HG02610 (cell line): Measurements from ENCODE around the gene TEKT5.
"Not testable (repeated sequence)": the region's sequence is repeated elsewhere in the genome, so short reads cannot be mapped to it uniquely, and the experiment has no call there.

Source experiments
- ATAC-seq: cut with Tn5 transposase; IDR thresholded peaks from one replicate; pipeline ENCODE4 v1.9.1; 2021; ENCODE audit warnings: mild to moderate bottlenecking, moderate library complexity; ENCODE audit not compliant: unreplicated experiment

TEKT5 gene

GRCh38 chr16:10635365-10636021 is 59.2 kb downstream of the TEKT5 start:
- ATAC-seq = no peak

GRCh38 chr16:10633429-10633828 is 61.3 kb downstream of the TEKT5 start:
- not testable (repeated sequence) for ATAC-seq

DNA sequence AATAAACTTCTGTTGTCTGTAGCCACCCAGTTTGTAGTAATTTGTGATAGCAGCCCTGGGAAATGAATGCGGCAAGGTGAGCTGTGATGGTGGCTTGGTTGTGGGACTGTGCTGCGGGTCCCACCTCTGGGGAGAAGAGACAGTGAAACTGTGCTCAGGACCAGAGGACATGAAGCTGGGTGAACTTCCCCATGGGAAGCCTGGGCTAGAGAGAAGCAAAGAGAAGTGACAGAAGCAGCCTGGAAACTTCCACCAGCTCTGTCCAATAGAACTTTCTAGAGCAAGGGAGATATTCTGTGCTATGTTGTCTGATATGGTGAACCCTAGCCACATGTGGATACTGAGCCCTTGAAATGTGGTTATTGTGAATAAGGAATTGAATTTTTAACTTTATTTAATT is 62.8 kb downstream of the TEKT5 start:
- ATAC-seq = no peak

- no peak for ATAC-seq
These were observed 65.2 kb downstream of the TEKT5 start for GRCh38 chr16:10629592-10629963.

GRCh38 chr16:10625595-10626357 is 69.0 kb downstream of the TEKT5 start:
- no peak for ATAC-seq

DNA sequence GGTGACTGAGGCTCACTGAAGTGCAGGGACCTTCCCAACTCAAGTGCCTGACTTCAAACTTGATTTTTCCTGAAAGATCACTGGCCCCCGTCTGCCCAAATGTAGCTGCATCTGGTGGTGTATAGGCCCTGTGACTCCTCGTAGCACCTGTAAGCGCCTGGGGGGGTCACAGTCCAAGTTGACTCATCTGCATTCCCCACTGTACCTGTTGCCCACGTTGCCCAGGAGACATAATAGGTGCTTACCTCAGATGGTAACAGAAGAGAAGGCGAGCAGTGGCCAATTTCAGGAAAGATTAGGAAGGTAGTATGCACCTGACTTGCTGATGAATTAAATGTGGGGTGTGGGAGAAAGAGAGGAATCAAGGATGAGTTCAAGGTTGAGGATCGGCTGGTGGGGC is 70.2 kb downstream of the TEKT5 start:
- no peak for ATAC-seq

- no peak for ATAC-seq
These were observed 71.7 kb downstream of the TEKT5 start for GRCh38 chr16:10623059-10623458.

- no peak for ATAC-seq
These were observed 72.5 kb downstream of the TEKT5 start for GRCh38 chr16:10622036-10622921.

DNA sequence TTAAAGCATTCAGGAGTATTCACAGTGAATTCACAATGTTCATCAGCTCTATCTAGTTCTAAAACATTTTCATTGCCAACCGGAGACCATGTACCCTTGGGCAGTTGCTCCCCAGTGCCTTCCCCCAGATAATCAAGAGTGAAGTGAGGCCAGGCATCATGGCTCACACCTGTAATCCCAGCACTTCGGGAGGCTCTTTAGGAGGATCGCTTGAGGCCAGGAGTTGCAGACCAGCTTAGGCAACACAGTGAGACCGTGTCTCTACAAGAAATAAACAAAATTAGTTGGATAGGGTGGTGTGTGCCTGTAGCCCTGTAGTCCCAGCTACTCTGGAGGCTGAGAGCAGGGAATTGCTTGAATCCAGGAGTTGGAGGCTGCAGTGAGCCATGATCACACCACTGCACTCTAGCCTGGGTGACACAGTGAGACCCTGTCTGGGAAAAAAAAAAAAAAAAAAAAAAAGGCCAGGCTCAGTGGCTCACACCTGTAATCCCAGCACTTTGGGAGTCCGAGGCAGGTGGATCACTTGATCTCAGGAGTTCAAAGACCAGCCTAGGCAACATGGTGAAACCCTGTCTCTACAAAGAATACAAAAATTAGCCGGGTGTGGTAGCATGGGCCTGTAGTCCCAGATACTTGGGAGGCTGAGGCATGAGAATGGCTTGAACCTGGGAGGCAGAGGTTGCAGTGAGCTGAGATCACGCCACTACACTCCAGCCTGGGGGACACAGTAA is 73.3 kb downstream of the TEKT5 start:
- ATAC-seq = not testable (repeated sequence)

- ATAC-seq = no peak
These were observed 74.6 kb downstream of the TEKT5 start for GRCh38 chr16:10620120-10620519.

DNA sequence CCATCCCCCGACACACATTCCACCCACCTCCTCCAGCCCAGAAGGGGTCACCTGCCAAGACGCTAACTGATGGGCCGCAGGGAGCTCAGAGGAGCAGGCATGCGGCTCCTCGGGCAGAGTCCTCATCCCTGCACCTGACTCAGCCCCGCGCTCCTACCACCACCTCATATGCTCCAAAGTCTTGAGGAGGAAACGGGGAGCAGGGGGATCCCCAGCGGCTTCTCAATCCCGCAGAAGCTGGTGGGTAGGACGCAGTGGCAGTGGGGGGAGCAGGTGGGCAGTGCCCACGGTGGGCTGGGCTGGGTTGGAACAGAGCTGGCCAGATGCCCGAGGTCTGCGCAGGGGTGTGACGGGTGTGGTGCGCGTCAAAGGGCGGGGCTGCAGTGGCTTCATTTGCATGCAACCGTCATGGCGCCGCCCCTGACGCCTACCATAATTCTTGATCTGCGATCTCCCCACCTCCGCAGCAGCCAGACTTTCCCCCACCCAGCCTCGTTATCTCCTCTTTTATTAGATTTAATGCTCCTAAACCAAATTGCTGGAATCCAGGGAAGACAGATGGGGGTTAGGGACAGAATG is 75.4 kb downstream of the TEKT5 start:
- ATAC-seq = no peak

DNA sequence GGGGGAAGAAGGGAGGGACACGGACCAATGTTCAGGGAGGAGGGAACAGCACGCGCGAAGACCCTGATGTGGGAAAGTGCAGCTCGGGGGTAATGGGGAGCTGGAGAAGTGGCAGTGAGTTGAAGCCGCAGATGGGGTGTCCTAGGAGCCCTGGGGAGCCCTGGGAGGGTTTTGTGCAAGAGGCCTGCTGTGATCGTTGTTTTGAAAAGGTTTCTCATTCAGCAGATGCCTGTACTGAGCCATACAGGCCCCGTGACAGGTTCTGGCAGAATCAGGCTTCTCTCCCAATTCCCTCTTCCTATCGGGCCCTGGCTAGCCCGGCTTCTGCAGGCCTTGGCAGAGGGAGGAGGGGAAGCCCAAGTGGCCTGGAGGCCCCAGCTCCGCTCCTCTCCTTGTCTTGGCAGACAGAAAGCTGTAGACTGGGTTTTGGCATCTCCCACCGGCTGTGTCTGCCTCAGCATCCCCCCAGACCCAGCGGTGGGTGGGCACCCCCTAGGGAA is 76.0 kb downstream of the TEKT5 start:
- no peak for ATAC-seq

DNA sequence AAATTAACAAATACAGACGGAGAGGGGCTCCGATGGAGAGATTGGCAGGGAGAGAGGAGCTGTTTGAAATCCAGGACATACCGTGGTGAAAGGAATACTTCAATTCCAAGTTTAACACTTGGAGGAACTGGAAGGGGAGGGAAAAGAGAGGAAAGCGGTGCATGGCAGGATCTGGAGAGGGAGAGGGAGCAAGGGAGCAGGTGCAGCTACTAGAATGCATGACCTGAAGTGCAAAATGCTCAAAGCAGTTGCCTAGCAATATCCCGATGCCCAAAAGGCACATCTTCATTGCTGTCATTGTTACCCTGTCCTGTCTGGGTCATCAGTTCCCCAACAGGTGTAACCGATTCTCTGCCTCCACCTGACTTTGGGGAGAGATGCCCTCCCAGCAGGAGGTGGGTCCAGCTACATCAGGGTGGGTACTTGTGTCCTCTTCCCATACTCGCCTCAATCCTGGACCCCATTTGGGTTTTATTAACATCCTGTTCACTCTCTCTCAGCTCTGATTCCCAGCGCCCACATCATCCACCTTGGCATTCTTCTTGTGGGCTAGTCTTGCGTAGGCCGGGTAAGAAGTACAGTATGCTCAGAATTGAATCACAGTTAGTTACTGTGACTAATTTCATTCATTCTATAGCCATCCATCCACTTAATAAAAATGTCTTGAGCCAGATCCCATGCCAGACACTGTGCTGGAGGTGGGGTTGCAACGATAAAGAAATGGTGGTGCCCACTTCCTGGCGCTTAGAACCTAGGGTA is 76.9 kb downstream of the TEKT5 start:
- no peak for ATAC-seq

- no peak for ATAC-seq
These were observed 77.7 kb downstream of the TEKT5 start for GRCh38 chr16:10616756-10617640.

- ATAC-seq = no peak
These were observed 78.3 kb downstream of the TEKT5 start for GRCh38 chr16:10616419-10616755.

DNA sequence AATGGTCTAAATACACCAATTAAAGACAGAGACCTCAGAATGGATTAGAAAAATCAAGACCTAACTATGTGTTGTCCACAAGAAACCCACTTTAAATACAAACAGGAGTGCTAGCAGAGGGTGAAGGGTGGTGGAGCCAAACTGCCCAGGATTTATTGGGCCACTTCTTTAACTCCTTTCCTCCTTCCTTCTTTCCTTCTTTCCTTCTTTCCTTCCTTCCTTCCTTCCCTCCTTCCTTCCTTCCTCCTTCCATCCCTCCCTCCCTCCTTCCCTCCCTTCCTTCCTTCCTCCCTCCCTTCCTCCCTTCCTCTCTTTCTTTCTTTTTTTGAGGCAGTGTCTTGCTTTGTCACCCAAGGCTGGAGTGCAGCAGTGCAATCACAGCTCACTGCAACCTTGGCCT is 80.0 kb downstream of the TEKT5 start:
- ATAC-seq = no peak

DNA sequence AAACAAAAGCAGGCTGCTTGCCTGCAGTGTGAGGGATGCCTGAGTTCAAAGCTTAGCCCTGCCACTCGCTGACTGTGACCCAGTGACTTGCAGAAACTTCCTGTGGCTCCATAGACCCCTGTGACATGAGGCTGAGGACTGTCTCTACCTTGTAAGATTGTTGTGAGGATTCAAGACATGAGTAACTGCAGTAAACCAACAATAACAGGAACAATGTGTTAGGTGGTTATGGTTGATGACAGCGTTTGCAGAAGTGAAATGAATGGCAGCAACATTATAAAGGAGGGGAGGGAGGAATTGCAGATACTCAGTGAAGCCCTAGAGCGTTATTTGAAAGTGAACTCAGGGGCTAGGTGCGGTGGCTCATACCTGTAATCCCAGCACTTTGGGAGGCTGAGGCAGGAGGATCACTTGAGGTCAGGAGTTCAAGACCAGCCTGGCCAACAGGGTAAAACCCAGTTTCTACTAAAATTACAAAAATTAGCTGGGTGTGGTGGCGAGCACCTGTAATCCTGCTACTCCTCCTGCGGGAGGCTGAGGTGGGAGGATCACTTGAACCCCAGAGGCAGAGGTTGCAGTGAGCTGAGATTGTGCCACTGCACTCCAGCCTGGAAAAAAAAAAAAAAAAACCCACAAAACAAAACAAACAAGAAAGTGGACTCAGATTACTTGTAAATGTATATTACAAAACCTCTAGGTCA is 80.8 kb downstream of the TEKT5 start:
- no peak for ATAC-seq

DNA sequence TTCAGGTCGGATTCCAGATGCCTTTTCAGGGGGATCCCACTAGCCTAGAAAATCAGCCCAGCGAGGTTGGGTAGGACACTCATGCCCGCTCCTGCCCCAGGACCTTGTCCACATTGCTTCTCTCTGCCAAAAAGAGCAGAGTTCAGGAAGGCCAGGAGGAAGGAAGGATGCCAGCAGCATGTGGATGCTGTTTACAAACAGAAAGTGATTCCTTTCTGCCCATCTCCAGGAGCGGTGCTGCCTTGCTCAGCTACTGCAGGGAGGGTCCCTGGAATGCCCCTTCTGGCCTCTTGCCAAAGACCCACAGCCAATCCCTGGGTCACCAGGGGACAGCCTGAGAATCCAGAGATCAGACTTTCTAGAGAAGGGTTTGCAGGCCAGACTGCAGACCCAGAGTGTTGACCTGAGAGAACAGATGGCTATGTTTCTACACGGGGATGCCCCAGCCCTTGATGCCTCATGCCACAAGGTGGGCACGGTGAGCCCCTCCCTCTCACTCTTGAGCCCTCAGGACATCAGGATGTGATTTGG is 82.0 kb downstream of the TEKT5 start:
- no peak for ATAC-seq
